Stimulated activated CD8-positive, alpha-beta memory T cell treated with anti-CD3 and anti-CD28 coated beads, Interleukin-7, amount 100 ng/mL, for 24 hours (primary cell): ENCODE measurements around the gene FAM9C.
"Not testable (repeated sequence)": the region's sequence is repeated elsewhere in the genome, so short reads cannot be mapped to it uniquely, and the experiment has no call there.

ENCODE experiments used
- DNase-seq: peaks from one replicate; pipeline ENCODE4 v3.0.0-alpha.2; 2020; ENCODE audit warnings: low read depth

The FAM9C gene

GRCh38 chrX:13043138-13043537, 1.3 kb downstream of the FAM9C start:
- DNase-seq, result no peak

DNA sequence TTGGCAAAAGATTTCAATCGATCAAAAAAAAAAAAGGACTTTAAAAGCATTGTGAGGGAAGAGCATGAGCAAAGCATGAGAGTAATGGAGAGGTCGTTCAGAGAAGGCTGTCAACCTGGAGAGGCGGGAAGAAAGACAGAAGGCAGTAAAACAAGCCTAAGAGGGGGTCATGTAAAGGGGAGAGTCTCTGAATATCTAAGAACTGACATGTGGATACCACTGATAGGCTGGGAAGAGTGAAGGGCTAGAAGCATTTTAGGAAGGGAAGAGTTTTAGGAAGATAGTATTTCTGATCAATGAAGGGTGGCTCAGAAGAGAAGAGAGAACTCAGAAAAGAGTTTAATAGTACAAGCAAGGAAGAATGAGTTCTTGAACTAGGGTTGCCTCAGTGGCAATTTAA, 7.5 kb downstream of the FAM9C start:
- DNase-seq, result no peak

DNA sequence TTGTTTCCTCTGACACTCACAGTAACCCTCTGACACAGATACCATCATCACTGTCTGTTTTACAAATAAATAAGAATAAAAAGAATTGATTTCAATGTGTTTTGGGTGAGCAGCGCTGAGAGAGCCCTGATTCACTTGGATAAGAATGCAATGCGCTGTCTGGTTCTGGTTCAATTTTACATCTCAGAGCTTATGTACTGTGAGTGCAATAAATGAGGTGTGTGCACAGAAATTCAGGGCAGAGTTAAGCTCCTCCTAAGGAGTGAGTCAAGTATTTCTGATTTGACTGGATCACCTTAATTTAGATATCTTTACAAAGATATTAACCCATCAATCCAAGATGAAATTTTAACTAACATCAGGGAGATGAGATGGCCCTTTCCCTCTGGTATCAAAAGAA, 11.2 kb downstream of the FAM9C start:
- no peak for DNase-seq

DNA sequence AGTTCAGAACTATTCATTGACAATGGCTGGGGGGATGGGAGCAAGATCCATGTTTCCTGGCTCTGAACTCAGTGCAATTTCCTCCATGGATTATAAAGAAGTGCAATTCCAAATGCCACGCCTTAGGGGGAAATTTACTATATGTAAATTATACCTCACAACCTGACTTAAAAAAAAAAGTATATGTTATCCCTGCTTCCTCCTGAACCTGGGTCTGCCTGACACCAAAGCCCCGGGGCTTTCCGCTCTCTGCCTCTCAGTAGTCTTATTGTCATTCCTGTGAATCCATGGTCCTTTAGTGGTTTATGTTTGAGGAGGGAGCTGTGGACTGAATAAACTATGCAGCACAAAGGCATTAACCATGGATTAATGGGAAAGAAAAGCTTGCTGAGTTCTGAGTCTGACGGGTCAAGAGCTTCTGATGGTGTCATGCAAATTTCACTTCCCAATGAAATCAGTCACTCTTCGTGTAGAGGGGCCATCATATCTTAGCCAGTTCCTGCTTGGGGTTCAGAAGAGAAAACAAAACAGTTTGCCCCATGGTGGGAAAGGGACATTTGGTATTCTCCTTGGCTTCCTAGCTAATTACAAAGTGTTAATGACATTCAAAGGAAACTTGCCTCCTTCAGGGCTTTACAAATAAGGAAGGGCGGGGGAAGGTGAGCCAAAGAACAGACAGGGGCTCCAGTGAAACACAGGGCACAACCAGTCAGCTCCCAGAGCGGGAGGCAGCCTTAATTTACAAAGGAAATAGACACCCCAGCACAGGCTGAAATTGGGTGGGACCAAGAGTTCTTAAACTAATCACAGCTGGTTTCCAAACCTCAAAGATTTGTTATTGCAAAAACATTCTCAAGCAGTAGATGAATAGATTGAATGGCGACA, 14.3 kb downstream of the FAM9C start:
- DNase-seq, result no peak

DNA sequence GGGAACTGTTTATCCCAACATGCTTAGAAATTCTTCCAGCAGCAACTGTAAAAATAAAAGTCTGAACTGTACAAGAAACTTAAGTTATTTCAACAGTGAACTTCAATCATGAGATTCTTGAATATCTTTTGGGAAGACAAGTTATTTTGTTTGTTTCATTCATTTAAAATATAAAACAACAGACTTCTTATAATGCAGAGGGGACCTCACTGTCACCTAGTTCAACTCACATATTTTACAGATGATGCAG, 14.9 kb downstream of the FAM9C start:
- no peak for DNase-seq

DNA sequence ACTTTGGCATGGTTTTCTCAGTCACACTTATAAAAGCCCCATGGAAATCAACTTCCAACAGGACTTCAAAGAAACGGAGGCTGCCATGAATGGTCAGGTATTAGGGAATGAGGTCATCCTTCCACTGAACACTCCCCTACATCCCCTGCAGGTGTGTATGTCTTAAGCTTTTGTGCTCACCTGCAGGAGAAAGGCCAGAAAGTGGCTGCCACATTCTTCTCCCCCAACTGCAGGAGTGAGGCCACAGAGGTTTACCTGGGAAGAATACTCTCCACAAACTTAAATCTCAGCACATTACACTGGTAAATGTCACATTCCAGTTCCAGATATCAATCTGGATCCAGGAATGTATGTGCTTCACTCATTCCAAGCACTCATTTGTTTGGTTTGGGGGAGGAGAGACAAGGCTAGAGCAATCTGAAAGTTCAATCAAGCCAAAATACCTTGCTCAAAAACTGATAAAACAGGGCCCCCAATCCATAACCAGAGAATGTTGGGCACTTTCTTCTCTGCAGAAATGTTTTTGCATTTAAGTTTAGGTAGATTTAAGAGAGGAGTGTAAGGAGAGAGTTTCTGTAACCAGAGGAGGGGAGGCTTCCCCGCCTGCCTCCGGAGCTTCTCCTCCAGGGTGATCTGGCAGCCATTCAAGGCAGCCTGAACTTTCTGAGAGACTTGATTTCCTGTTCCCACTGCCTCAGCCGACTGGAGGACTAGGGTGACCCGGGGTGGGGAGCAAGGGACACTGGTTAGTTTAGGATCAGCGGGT, 15.4 kb downstream of the FAM9C start:
- no peak for DNase-seq

- DNase-seq, result no peak
Measured at GRCh38 chrX:13026877-13027652, 17.4 kb downstream of the FAM9C start.

- DNase-seq, result no peak
Measured at GRCh38 chrX:13024986-13025385, 19.4 kb downstream of the FAM9C start.

DNA sequence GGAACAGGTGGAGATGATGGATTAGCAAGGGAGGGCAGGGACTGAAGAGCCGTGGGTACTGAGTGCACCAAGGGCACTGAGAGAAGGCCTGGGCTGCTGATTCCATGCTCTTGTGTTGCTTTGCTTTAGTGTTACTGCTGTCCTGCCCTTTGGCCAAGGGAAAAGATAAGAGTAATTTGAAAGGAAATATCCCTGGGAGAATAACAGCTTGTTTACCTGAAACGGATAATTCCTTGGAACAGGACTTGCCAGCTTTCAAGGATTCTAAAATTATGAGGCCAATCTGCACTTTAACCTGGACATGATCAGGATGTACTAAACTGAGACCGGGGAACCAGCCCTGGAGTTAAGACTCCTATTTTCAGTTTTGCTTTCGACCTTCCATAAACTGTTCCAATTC, 20.4 kb downstream of the FAM9C start:
- DNase-seq, result no peak

DNA sequence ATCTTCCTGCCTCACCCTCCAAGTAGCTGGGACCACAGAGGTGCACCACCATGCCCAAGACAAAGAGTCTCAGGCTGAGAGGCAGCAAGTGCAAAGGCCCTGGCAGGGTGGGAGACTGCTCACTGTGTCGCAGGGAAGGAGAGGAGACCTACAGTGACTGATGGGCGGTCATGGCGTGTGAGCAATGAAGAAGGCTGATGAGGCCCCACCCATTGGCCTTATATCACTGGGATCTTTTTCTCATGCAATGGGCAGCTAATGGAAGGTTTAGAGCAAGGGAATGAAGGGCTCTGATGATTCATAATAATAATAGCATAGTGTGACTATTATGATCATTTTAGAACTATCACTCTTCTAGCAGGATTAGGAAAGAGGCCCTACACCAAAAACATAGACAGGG, 20.9 kb downstream of the FAM9C start:
- DNase-seq, result no peak

GRCh38 chrX:13022926-13023325, 21.5 kb downstream of the FAM9C start:
- no peak for DNase-seq

DNA sequence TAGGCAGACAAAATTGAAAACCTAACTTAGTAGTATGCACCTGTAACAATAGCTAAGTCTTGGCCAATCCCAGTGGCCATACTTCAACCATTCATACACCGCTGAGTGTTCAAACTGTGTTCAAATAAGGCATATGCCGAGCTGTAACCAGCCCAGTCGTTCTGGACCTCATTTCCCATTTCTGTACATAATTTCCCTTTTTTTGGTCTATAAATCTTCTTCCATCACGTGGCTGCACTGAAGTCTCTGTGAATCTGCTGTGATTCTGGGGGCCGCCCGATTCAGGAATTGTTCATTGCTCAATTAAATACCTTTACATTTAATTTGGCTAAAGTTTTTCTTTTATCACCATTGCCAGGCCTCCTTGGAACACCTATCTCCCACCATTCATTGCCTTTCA, 27.7 kb downstream of the FAM9C start:
- DNase-seq, result not testable (repeated sequence)

DNA sequence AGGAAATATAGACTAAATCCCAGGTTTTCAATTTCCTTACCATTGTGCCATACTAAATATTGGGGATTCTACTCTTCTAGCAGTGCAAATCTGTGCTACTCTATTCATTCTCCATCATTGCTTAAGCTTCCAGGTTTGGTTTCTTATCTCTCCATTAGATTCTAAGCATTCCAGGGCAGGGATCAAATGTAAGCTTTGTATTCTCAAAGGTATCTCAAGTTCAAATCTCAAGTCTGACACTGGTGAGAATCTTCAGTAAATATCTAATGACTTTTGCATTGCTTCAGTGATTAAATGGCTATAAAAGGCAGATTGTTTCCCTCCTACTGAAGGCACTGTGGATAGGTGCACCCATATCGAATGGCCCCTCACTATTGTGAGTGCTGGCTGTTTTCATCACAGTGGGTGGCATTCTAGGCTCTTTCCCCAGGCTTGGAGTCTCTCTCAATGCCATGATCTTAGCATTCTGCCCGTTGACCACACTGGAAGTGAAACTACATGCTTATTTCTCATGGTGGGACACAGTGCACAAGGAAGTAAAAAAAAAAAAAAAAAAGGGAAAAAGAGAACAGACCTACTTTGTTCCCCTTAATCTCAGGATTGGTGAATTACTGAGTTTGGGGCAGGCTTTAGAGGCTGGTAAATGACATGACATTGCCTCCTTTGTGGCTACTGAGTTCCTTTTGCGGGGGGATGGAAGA, 28.7 kb downstream of the FAM9C start:
- no peak for DNase-seq

GRCh38 chrX:13014111-13015096, 30.0 kb downstream of the FAM9C start:
- DNase-seq, result no peak

DNA sequence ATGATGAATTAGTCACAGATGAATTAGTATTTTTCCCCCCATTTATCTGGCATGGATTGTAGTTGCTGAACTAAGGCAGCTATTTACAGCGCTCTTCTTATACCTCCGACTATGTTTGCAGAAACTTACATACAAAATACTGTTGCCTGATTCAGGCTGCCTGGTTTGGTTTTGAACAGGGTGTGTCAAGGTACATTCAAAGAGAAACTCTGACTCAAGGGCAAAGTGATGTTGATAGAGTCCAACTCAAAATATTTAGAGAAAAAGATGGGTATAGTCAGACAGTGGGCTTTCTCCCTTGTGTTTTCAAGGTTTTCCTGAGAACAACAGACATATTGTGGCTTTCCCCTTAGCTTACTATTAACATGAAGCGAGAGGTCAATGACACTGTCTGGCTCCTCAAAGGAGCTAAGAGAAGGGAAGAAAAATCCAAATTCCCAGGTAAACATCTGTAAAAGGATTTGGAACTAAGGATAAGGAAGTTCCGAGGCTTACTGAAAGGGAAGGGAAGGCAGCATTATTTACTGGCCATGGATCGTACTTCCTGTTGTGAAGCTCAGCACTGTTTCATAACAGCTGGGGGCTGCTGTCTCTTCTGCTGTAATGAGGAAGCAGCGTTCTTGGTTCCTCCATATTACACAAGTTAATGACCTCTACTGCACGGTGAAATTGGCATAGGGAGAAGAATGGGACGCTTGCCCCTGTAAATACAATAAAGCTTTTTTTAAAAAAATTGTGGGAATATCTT, 30.9 kb downstream of the FAM9C start:
- no peak for DNase-seq

GRCh38 chrX:13010546-13010945, 33.9 kb downstream of the FAM9C start:
- no peak for DNase-seq

DNA sequence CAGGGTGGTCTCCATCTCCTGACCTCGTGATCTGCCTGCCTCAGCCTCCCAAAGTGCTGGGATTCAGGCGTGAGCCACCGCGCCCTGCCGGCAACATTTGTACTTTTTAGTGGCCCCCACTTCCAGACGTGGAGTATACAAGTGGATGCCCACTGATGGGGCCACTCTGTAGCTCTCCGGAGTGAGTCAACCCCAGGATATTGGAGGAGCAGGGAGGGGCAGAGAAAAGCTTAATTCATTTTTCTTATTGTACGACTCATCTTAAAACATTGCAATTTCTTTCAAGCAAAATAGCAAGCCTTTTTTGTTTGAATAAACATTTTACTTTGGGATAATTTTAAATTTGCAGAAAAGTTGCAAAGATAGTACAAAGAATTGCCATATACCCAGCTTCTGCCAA, 34.6 kb downstream of the FAM9C start:
- no peak for DNase-seq

GRCh38 chrX:13009273-13009672, 35.1 kb downstream of the FAM9C start:
- DNase-seq, result no peak

- DNase-seq, result no peak
Measured at GRCh38 chrX:13008851-13009250, 35.6 kb downstream of the FAM9C start.

GRCh38 chrX:13008189-13008533, 36.3 kb downstream of the FAM9C start:
- no peak for DNase-seq
